Thyroid gland (tissue), 4 donors: ENCODE data around the gene ZNF675. TPM values are rescaled to one million over a fixed set of nuclear protein-coding genes. Genes with fewer than 3 reads are reported as not detected.
A peak's percentile ranks its signal among the peaks of the same experiment; 100 is the strongest.
"Not testable (repeated sequence)": the region's sequence is repeated elsewhere in the genome, so short reads cannot be mapped to it uniquely, and the experiment has no call there.

Source experiments
- DNase-seq, 2 donors: peaks; one replicate each; pipeline ENCODE4 v3.0.0-alpha.2; 2019
- H3K27ac ChIP-seq, 3 donors: fragments of 200-600 bp; sonication (generic); 1 replicate in 2 of 3; 2 replicates in 1 of 3; pipeline ENCODE4 v1.5.1; 2016 to 2019; ENCODE audit warnings: mild to moderate bottlenecking in 1 of 3, moderate library complexity in 1 of 3
- H3K27me3 ChIP-seq: fragments of 200-600 bp; sonication (generic); one replicate; pipeline ENCODE4 v1.5.1; 2019
- H3K36me3 ChIP-seq, 2 donors: fragments of 200-600 bp; sonication (generic); one replicate each; pipeline ENCODE4 v1.5.1; 2016 to 2019
- H3K4me1 ChIP-seq, 2 donors: fragments of 200-600 bp; sonication (generic); one replicate each; pipeline ENCODE4 v1.5.1; 2017 to 2019
- H3K4me3 ChIP-seq, 3 donors: fragments of 200-600 bp; sonication (generic); replicated peaks in 1 of 3; 1 replicate in 2 of 3; 2 replicates in 1 of 3; pipeline ENCODE4 v1.5.1; 2016; ENCODE audit warnings: mild to moderate bottlenecking in 1 of 3
- H3K9me3 ChIP-seq: fragments of 200-600 bp; sonication (generic); one replicate; pipeline ENCODE4 v1.5.1; 2017
- CTCF ChIP-seq, 6 experiments: fragments of 200-600 bp in 3 of 6; fragments of 450-650 bp in 3 of 6; sonication (generic) in 3 of 6; IDR thresholded peaks; one replicate each; pipeline ENCODE4 v1.5.1; 2016 to 2019; ENCODE audit warnings: antibody characterized with exemption in 6 of 6, mild to moderate bottlenecking in 2 of 6, inconsistent platforms in 1 of 6, moderate library complexity in 1 of 6
- POLR2A ChIP-seq, 2 donors: fragments of 450-650 bp; IDR thresholded peaks; one replicate each; pipeline ENCODE4 v1.6.1; 2017; ENCODE audit warnings: antibody characterized with exemption in 2 of 2, mild to moderate bottlenecking in 2 of 2, moderate library complexity in 1 of 2
- WGBS, 2 donors: methylation state at CpG; one replicate each; pipeline ENCODE4 v1.1.5; 2017; 5-methylcytosine and 5-hydroxymethylcytosine counted together
- intact Hi-C: fragments of 100-400 bp; cut with DNase I; formaldehyde crosslinking; loops from one replicate; pipeline ENCODE4 v1.15.1; 2023
- total RNA-seq, 4 donors: library from RNA; depleted of rRNA; stranded (reverse); fragments of >200 nt; gene quantifications; one replicate each; pipeline ENCODE4 v1.2.3, GENCODE V29; 2016

Gene ZNF675
- total RNA-seq = 10 to 100 TPM; 16.7 to 31.5 (median 22.4) TPM

GRCh38 chr19:23686621-23687423, at the start of gene ZNF675:
Gene ZNF675, minus strand, starts transcription at chr19:23687212. Its CDS starts 179 bp downstream, at chr19:23687033.
- WGBS, 2 donors = 0 to 1% methylated on average over 22 to 23 of the region's 33 CpGs
- Histone ChIP-seq H3K4me3 (peak within 1 kb of the TSS; percentile 4 to 90 (median 64)), H3K9me3 (no peaks in the 10 kb centered on the region), H3K36me3 (no peaks in the 10 kb centered on the region), H3K27ac (peak within 1 kb of the TSS; percentile 75 to 81 (median 79)), H3K4me1 (peaks cover 4 to 11% of the 10 kb centered on the region in 2 donors), H3K27me3 (no peaks in the 10 kb centered on the region)
- peak; percentile 95 to 96 for DNase-seq
- intact Hi-C loops = loop anchor here (5.0 kb wide), 1 partner anchor 75 kb away; a partner anchor contains a TSS
- TF ChIP-seq CTCF (IDR thresholded peaks at IDR 0.05) (peak in 1 of 6 experiments; percentile 7), POLR2A (IDR thresholded peaks at IDR 0.05) (peak in 1 of 2 donors; percentile 70)

DNA sequence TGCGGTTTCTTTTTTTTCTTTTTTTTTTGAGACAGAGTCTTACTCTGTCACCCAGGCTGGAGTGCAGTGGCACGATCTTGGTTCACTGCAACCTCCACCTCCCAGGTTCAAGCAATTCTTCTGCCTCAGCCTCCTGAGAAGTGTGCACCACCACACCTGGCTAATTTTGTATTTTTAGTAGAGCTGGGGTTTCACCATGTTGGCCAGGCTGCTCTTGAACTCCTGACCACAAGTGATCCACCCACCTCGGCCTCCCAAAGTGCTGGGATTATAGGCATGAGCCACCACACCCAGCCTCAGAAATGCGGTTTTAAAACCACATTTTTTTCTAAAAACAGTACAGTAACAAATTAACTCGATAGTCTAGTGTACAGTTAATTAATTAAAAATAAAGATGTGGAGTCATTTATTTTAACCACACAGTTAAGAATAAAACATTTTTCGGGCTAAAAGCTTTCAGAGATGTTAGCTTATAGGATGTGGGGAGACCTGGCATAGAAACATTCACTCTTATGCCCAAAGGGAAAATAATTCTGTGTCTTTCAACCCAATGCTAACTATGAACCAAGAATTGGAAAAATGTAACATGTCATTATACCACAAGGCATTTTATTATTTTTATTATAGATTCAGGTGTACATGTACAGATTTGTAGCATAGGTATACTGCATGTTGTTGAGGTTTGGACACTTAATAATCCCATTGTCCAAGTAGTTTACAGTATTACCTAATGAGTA, 43.9 kb upstream of the ZNF675 start:
- H3K4me1 ChIP-seq, H3K36me3 ChIP-seq, H3K27me3 ChIP-seq, DNase-seq, H3K27ac ChIP-seq, H3K9me3 ChIP-seq, H3K4me3 ChIP-seq, intact Hi-C loops: not testable (repeated sequence)
- WGBS, 2 donors = 85 to 88% methylated on average over 6 of the region's 6 CpGs

- H3K4me3 ChIP-seq, H3K9me3 ChIP-seq, DNase-seq, intact Hi-C loops, H3K27ac ChIP-seq, H3K4me1 ChIP-seq, H3K36me3 ChIP-seq, H3K27me3 ChIP-seq: not testable (repeated sequence)
- 19 to 21% methylated on average over 5 to 6 of the region's 6 CpGs for WGBS, 2 donors
Observed at GRCh38 chr19:23724161-23724560, 37.1 kb upstream of the ZNF675 start.

DNA sequence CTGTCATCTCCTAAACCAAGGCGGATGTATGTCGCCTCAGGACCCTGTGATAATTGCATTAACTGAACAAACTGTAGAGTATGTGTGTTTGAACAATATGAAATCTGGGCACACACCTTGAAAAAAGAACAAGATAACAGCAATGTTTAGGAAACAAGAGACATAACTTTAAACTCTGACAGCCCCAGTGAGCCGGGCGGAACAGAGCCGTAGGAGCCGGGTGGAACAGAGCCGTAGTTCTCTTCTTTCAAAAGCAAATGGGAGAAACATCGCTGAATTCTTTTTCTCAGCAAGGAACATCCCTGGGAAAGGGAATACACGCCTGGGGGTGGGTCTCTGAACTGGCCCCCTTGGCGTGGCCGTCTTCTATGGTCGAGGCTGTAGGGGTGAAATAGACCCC, 31.8 kb upstream of the ZNF675 start:
- Histone ChIP-seq H3K4me1 (no peaks in the 10 kb centered on the region), H3K9me3 (no peaks in the 10 kb centered on the region), H3K27me3 (no peaks in the 10 kb centered on the region), H3K36me3 (no peaks in the 10 kb centered on the region), H3K27ac (no peak overlapping the region), H3K4me3 (no peak overlapping the region)
- TF ChIP-seq CTCF (IDR thresholded peaks at IDR 0.05) (no peak), POLR2A (IDR thresholded peaks at IDR 0.05) (no peak)
- 21 to 27% methylated on average over 9 to 12 of the region's 12 CpGs for WGBS, 2 donors
- no peak for DNase-seq
- intact Hi-C loops = no loop called here

DNA sequence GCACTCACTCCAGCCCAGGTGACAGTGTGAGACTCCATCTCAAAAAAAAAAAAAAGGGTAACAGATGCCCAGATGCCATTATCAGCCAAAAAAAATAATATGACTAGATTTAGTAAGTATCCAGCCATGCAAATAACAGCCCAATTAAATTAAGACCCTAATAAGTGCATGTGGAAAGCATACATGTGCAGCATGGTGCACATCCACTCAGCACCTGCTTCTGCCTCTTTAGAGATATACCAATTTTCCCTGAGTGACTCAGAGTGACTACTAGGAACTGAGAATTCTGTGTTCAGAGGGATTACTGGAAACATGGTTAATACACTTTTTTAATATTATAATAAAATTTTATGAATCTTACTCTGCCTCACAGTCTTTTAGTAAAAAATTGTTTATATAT, 29.8 kb upstream of the ZNF675 start:
- Histone ChIP-seq H3K9me3 (no peaks in the 10 kb centered on the region), H3K27ac (no peak overlapping the region), H3K4me1 (no peaks in the 10 kb centered on the region), H3K4me3 (no peak overlapping the region), H3K36me3 (no peaks in the 10 kb centered on the region), H3K27me3 (no peaks in the 10 kb centered on the region)
- TF ChIP-seq CTCF (IDR thresholded peaks at IDR 0.05) (no peak), POLR2A (IDR thresholded peaks at IDR 0.05) (no peak)
- DNase-seq = no peak
- intact Hi-C loops = no loop called here

DNA sequence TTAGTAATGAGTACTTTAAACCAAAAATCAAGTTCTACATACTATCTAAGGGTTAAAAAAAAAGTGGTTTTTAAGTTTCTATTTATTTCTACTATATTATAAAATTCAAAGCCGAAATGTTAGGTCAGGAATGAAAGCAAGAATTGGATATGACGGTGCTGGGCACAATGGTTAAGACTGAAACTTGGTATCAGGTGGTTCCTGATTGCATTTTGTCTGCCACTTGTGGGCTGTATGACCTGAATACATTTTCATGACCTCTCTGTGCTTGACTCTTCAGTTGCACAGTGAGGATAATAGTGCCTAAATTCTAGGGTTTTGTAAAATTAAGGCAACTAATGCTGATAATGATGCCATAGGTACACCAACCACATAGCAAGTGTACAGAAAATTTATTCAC, 22.3 kb upstream of the ZNF675 start:
- TF ChIP-seq POLR2A (IDR thresholded peaks at IDR 0.05) (no peak), CTCF (IDR thresholded peaks at IDR 0.05) (no peak)
- Histone ChIP-seq H3K36me3 (no peaks in the 10 kb centered on the region), H3K9me3 (no peaks in the 10 kb centered on the region), H3K4me3 (no peak overlapping the region), H3K27ac (no peak overlapping the region), H3K27me3 (no peaks in the 10 kb centered on the region), H3K4me1 (no peaks in the 10 kb centered on the region)
- WGBS, 2 donors = 43 to 44% methylated on average over 2 of the region's 2 CpGs
- intact Hi-C loops = no loop called here
- DNase-seq = no peak
